Skeletal muscle tissue (tissue), 5 donors: Measurements from ENCODE around the gene TWNK. TPM values are rescaled to one million over a fixed set of nuclear protein-coding genes. Genes with fewer than 3 reads are reported as not detected.

Experiments
- H3K27ac ChIP-seq: one replicate; pipeline ENCODE4 v1.7.0; 2013; ENCODE audit warnings: mild to moderate bottlenecking, low read depth, low read length, inconsistent platforms
- H3K27me3 ChIP-seq, 3 donors: one replicate each; pipeline ENCODE4 v1.7.0; 2013; ENCODE audit warnings: low read length in 3 of 3; ENCODE audit not compliant: control insufficient read depth in 3 of 3, insufficient read depth in 3 of 3
- H3K36me3 ChIP-seq, 3 donors: one replicate each; pipeline ENCODE4 v1.7.0; 2013; ENCODE audit warnings: low read length in 3 of 3; ENCODE audit not compliant: control insufficient read depth in 3 of 3, insufficient read depth in 3 of 3
- H3K4me1 ChIP-seq, 3 donors: one replicate each; pipeline ENCODE4 v1.7.0; 2013; ENCODE audit warnings: low read length in 3 of 3, mild to moderate bottlenecking in 3 of 3; ENCODE audit not compliant: control insufficient read depth in 3 of 3, insufficient read depth in 3 of 3
- H3K4me3 ChIP-seq, 3 donors: one replicate each; pipeline ENCODE4 v1.7.0; 2013; ENCODE audit warnings: low read length in 3 of 3
- H3K9ac ChIP-seq, 3 donors: one replicate each; pipeline ENCODE4 v1.7.0; 2013; ENCODE audit warnings: low read length in 3 of 3, mild to moderate bottlenecking in 3 of 3, moderate library complexity in 2 of 3, low read depth in 1 of 3
- H3K9me3 ChIP-seq, 3 donors: one replicate each; pipeline ENCODE4 v1.7.0; 2013; ENCODE audit warnings: low read length in 3 of 3; ENCODE audit not compliant: control insufficient read depth in 3 of 3
- small RNA-seq: library from RNA; depleted of rRNA; stranded (forward); fragments of <200 nt; gene quantifications from one replicate; pipeline ENCODE3, GENCODE V24; 2014
- total RNA-seq: library from RNA; depleted of rRNA; stranded (reverse); fragments of >200 nt; gene quantifications from one replicate; pipeline ENCODE4 v1.2.3, GENCODE V29; 2014
- donor health status: Osteomylitis.

The TWNK gene
- total RNA-seq, 1 donor from 2014 or later = 4.2 TPM

- Histone ChIP-seq H3K36me3 (peaks cover 2 to 18% (median 5%) of the 10 kb centered on the region in 3 donors), H3K27me3 (peaks cover 12 to 16% (median 15%) of the 10 kb centered on the region in 3 donors), H3K4me3 (peak overlapping the region; percentile 82 to 88 (median 85)), H3K9me3 (no peaks in the 10 kb centered on the region), H3K27ac (peak overlapping the region; percentile 77), H3K9ac (peak overlapping the region; percentile 76 to 83 (median 81)), H3K4me1 (peaks cover 14 to 17% (median 16%) of the 10 kb centered on the region in 3 donors)
Measured at GRCh38 chr10:101042667-101043362, 55.5 kb downstream of the TWNK start.

GRCh38 chr10:101043363-101043707 lies 56.0 kb downstream of the TWNK start:
- H3K27ac ChIP-seq = peak overlapping the region; percentile 77
- H3K4me3 ChIP-seq = peak overlapping the region; percentile 82 to 88 (median 85)
- no peaks in the 10 kb centered on the region for H3K9me3 ChIP-seq
- H3K4me1 ChIP-seq = peaks cover 14 to 17% (median 16%) of the 10 kb centered on the region in 3 donors
- H3K36me3 ChIP-seq = peaks cover 0 to 13% (median 2%) of the 10 kb centered on the region in 3 donors
- peak overlapping the region; percentile 76 to 83 (median 81) for H3K9ac ChIP-seq
- H3K27me3 ChIP-seq = peaks cover 17 to 21% (median 19%) of the 10 kb centered on the region in 3 donors

Small RNA genes lying within 50 kb of the gene (small RNA-seq; reads per million reads assigned to genes)
- gene MIR608 = not detected

Other genes starting within 250 kb of the TWNK start
- not detected for gene PAX2, start 242.0 kb upstream of the TWNK start, total RNA-seq
- 98.6 TPM for gene SLF2, start 74.6 kb upstream of the TWNK start, total RNA-seq
- 0.52 TPM for gene SEMA4G, start 18.0 kb upstream of the TWNK start, total RNA-seq
- 41.2 TPM for gene MRPL43, start within 50 bp of the TWNK start, total RNA-seq
- gene LZTS2, start 12.3 kb downstream of the TWNK start, total RNA-seq = 37.6 TPM
- 1.0 TPM for gene PDZD7, start 43.6 kb downstream of the TWNK start, total RNA-seq
- gene SFXN3, start 43.7 kb downstream of the TWNK start, total RNA-seq = 18.8 TPM
- 23.5 TPM for gene KAZALD1, start 74.4 kb downstream of the TWNK start, total RNA-seq
- not detected for gene TLX1, start 143.8 kb downstream of the TWNK start, total RNA-seq
- 3.1 TPM for gene LBX1, start 241.9 kb downstream of the TWNK start, total RNA-seq